K562 (cell line): ENCODE measurements around the gene CTXN3.

Source experiments
- BRD9 ChIP-seq: fragments of 450-650 bp; IDR thresholded peaks from 2 replicates; pipeline ENCODE4 v1.6.1; 2018; ENCODE audit warnings: low read depth; ENCODE audit not compliant: partially characterized antibody
- CTCF ChIP-seq, 3 experiments: IDR thresholded peaks in 2 of 3; conservative IDR thresholded peaks in 1 of 3; 2 replicates each; pipeline ENCODE4 v1.5.1; 2011 to 2012; ENCODE audit warnings: low read length in 3 of 3, mild to moderate bottlenecking in 3 of 3, control low read depth in 2 of 3, improper control_type of control experiment in 1 of 3, inconsistent platforms in 1 of 3, low read depth in 1 of 3, mixed read lengths in 1 of 3, moderate library complexity in 1 of 3; ENCODE audit not compliant: insufficient read depth in 2 of 3
- POLR2A ChIP-seq: fragments of 450-650 bp; conservative IDR thresholded peaks from 2 replicates; pipeline ENCODE4 v1.6.1; 2016
- POLR2G ChIP-seq: fragments of 200-400 bp; formaldehyde crosslinking; IDR thresholded peaks from 2 replicates; pipeline ENCODE4 v1.6.1; 2017; ENCODE audit warnings: low read depth, mild to moderate bottlenecking, antibody characterized with exemption, low read length, moderate library complexity
- TRIM24 ChIP-seq, 2 experiments: fragments of 450-650 bp; IDR thresholded peaks; 2 replicates each; pipeline ENCODE4 v1.6.1; 2016
- UBTF ChIP-seq, 2 experiments: IDR thresholded peaks; 2 replicates each; pipeline ENCODE4 v1.6.1; 2012; ENCODE audit warnings: improper control_type of control experiment in 2 of 2, low read depth in 2 of 2, low read length in 2 of 2, borderline replicate concordance in 1 of 2
- ZNF253 ChIP-seq: fragments of 250-450 bp; sonication (Bioruptor Pico); conservative IDR thresholded peaks from 2 replicates; pipeline ENCODE4 v1.6.1; 2021; ENCODE audit warnings: mild to moderate bottlenecking
- TF ChIP-seq, protein P1 (sequence below): sonication (generic); formaldehyde crosslinking; IDR thresholded peaks from 2 replicates; pipeline ENCODE4 v1.8.0; 2023; ENCODE audit warnings: missing genetic modification reagents, mild to moderate bottlenecking, borderline replicate concordance
- TF ChIP-seq, protein P2 (sequence below): fragments of 250-450 bp; sonication (Bioruptor Pico); IDR thresholded peaks from 2 replicates; pipeline ENCODE4 v1.8.0; 2022; ENCODE audit warnings: moderate library complexity, mild to moderate bottlenecking, inconsistent platforms

DNA sequence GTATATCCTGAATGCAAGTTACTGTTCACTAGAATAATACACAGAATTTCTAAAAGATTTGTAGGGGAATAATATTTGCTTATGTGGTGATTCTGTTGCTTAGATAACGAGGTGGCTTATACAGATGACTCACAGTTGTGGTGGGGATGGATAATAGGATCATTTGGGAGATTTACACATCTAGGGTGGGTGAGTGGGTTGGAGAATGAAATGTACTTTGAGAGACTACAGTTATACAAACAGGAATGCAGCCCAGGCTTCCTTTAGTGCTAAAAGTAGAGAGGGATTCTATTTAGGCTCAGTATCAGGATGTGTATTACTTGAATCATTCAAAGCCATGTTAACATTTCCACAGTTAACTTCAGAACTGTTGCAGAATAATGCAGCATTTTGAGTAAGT is 1.8 kb downstream of the CTXN3 start:
- TF ChIP-seq UBTF (IDR thresholded peaks at IDR 0.05; ENCODE audit: borderline replicate concordance in 1 of 2, low read depth in 2 of 2, low read length in 2 of 2) (no peak), BRD9 (no peak), POLR2A (no peak), CTCF (IDR thresholded peaks at IDR 0.05 in 2 of 3, conservative IDR thresholded peaks at IDR 0.05 in 1 of 3; ENCODE audit: insufficient read depth in 2 of 3, low read depth in 1 of 3, low read length in 3 of 3) (no peak), TRIM24 (IDR thresholded peaks at IDR 0.05) (no peak), ZNF253 (CRISPR knock-in tag) (no peak), POLR2G (no peak)
- TF ChIP-seq, protein P1, sequence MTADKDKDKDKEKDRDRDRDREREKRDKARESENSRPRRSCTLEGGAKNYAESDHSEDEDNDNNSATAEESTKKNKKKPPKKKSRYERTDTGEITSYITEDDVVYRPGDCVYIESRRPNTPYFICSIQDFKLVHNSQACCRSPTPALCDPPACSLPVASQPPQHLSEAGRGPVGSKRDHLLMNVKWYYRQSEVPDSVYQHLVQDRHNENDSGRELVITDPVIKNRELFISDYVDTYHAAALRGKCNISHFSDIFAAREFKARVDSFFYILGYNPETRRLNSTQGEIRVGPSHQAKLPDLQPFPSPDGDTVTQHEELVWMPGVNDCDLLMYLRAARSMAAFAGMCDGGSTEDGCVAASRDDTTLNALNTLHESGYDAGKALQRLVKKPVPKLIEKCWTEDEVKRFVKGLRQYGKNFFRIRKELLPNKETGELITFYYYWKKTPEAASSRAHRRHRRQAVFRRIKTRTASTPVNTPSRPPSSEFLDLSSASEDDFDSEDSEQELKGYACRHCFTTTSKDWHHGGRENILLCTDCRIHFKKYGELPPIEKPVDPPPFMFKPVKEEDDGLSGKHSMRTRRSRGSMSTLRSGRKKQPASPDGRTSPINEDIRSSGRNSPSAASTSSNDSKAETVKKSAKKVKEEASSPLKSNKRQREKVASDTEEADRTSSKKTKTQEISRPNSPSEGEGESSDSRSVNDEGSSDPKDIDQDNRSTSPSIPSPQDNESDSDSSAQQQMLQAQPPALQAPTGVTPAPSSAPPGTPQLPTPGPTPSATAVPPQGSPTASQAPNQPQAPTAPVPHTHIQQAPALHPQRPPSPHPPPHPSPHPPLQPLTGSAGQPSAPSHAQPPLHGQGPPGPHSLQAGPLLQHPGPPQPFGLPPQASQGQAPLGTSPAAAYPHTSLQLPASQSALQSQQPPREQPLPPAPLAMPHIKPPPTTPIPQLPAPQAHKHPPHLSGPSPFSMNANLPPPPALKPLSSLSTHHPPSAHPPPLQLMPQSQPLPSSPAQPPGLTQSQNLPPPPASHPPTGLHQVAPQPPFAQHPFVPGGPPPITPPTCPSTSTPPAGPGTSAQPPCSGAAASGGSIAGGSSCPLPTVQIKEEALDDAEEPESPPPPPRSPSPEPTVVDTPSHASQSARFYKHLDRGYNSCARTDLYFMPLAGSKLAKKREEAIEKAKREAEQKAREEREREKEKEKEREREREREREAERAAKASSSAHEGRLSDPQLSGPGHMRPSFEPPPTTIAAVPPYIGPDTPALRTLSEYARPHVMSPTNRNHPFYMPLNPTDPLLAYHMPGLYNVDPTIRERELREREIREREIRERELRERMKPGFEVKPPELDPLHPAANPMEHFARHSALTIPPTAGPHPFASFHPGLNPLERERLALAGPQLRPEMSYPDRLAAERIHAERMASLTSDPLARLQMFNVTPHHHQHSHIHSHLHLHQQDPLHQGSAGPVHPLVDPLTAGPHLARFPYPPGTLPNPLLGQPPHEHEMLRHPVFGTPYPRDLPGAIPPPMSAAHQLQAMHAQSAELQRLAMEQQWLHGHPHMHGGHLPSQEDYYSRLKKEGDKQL: no peak
- TF ChIP-seq, protein P2, sequence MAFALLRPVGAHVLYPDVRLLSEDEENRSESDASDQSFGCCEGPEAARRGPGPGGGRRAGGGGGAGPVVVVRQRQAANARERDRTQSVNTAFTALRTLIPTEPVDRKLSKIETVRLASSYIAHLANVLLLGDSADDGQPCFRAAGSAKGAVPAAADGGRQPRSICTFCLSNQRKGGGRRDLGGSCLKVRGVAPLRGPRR (CRISPR knock-in tag): no peak
